Right lobe of liver (tissue), 4 donors: Measurements from ENCODE around the gene RNF34.

Experiments
- CTCF ChIP-seq, 4 donors: fragments of 200-600 bp in 3 of 4; fragments of 450-650 bp in 1 of 4; IDR thresholded peaks; one replicate each; pipeline versions ENCODE4 v1.5.1 to v1.8.0; 2016 to 2022; ENCODE audit warnings: antibody characterized with exemption in 4 of 4, mild to moderate bottlenecking in 2 of 4
- POLR2A ChIP-seq: fragments of 450-650 bp; IDR thresholded peaks from one replicate; pipeline ENCODE4 v1.6.1; 2017; ENCODE audit warnings: antibody characterized with exemption, mild to moderate bottlenecking
- donor health status: DM: no; HTN: no; CAD: no.
- donor health status: DM: no; HTN: no; CAD: no.
- donor health status: DM: no; HTN: yes; CAD: no.

- TF ChIP-seq POLR2A (no peak), CTCF (IDR thresholded peaks at IDR 0.05) (no peak)
Measured at GRCh38 chr12:121452985-121453360, 53.1 kb downstream of the RNF34 start.
